K562 (cell line): Measurements from ENCODE around the gene LIMS2. TPM values are rescaled to one million over a fixed set of nuclear protein-coding genes. Genes with fewer than 3 reads are reported as not detected.

Source experiments
- ATAC-seq: fragments of 200-7000 bp; cut with Tn5 transposase; 3 replicates; pipeline ENCODE4 v1.9.1; 2020; ENCODE audit warnings: moderate library complexity
- BruUV-seq: library from RNA; stranded (reverse); fragments of 400-500 nt; replicated peaks from 2 replicates; lab custom pipeline; 2021; lab: Mats Ljungman, UMichigan
- CTCF ChIA-PET: fragments of 300-600 bp; formaldehyde crosslinking; extraction: SDS; loops from one replicate; lab custom pipeline; 2021; ENCODE audit warnings: low intra/inter-chr PET ratio; lab: Yijun Ruan, JAX
- POLR2A ChIA-PET: fragments of 300-600, 350-650 bp; sonication (Branson Sonifier 250); formaldehyde crosslinking; extraction: SDS; loops from one replicate; lab custom pipeline; 2021; ENCODE audit warnings: antibody characterized with exemption, inconsistent platforms; lab: Yijun Ruan, JAX
- DNase-seq, 4 experiments: peaks; one replicate each; pipeline versions ENCODE4 v3.0.0 to v3.0.0-alpha.2; 2011 to 2018; ENCODE audit warnings: low spot score in 3 of 4, mixed read lengths in 3 of 4; ENCODE audit errors: extremely low read depth in 1 of 4
- FAIRE-seq: peaks from 2 replicates; lab custom pipeline; 2011; peaks lifted over from hg19 to GRCh38; lab: Jason Lieb, UNC
- H2AFZ ChIP-seq: 2 replicates; pipeline ENCODE4 v1.6.0; 2011; ENCODE audit warnings: low read depth, low read length, control low read depth, inconsistent platforms
- H3K27ac ChIP-seq: fragments of 200-600 bp; 3 replicates; pipeline ENCODE4 v1.8.0; 2011; ENCODE audit warnings: low read depth, mild to moderate bottlenecking, control low read depth, inconsistent platforms, low read length, moderate library complexity, mixed read lengths; ENCODE audit errors: extremely low read depth
- H3K27me3 ChIP-seq, 2 experiments: fragments of 300-600 bp in 1 of 2; 2 replicates in 1 of 2; 3 replicates in 1 of 2; pipeline versions ENCODE4 v1.6.0 to v1.8.0; 2011; ENCODE audit warnings: inconsistent platforms in 2 of 2, low read length in 2 of 2, mild to moderate bottlenecking in 1 of 2, mixed read lengths in 1 of 2, moderate library complexity in 1 of 2; ENCODE audit not compliant: control insufficient read depth in 2 of 2, insufficient read depth in 2 of 2
- H3K36me3 ChIP-seq: fragments of 300-600 bp; 3 replicates; pipeline ENCODE4 v1.8.0; 2011; ENCODE audit warnings: mild to moderate bottlenecking, low read length, inconsistent platforms; ENCODE audit not compliant: control insufficient read depth, insufficient read depth
- H3K4me1 ChIP-seq, 2 experiments: fragments of 200-600 bp in 1 of 2; replicated peaks in 1 of 2; 2 replicates in 1 of 2; 3 replicates in 1 of 2; pipeline versions ENCODE4 v1.5.1 to v1.8.0; 2011; ENCODE audit warnings: inconsistent platforms in 2 of 2, low read length in 2 of 2, mild to moderate bottlenecking in 1 of 2, mixed read lengths in 1 of 2, moderate library complexity in 1 of 2; ENCODE audit not compliant: control insufficient read depth in 2 of 2, insufficient read depth in 2 of 2
- H3K4me2 ChIP-seq: 2 replicates; pipeline ENCODE4 v1.6.1; 2011; ENCODE audit warnings: low read length, control low read depth, inconsistent platforms, mixed read lengths; ENCODE audit not compliant: insufficient read depth
- H3K4me3 ChIP-seq: fragments of 200-600 bp; sonication (generic), shearing (Covaris generic); 2 replicates; pipeline ENCODE4 v1.5.1; 2016; ENCODE audit warnings: control low read depth, inconsistent platforms
- H3K79me2 ChIP-seq: fragments of 200-600 bp; 3 replicates; pipeline ENCODE4 v1.8.0; 2011; ENCODE audit warnings: low read length, inconsistent platforms; ENCODE audit not compliant: control insufficient read depth, insufficient read depth
- H3K9ac ChIP-seq, 2 experiments: 2 replicates each; pipeline versions ENCODE4 v1.6.0 to v1.6.1; 2011; ENCODE audit warnings: low read depth in 2 of 2, low read length in 2 of 2, control low read depth in 1 of 2, inconsistent platforms in 1 of 2, mild to moderate bottlenecking in 1 of 2, mixed read lengths in 1 of 2; ENCODE audit not compliant: insufficient read depth in 1 of 2
- H3K9me1 ChIP-seq: one replicate; pipeline ENCODE4 v1.6.0; 2011; ENCODE audit warnings: inconsistent platforms, mild to moderate bottlenecking, low read length, moderate library complexity; ENCODE audit not compliant: control insufficient read depth, insufficient read depth
- H3K9me3 ChIP-seq: replicated peaks from 2 replicates; pipeline ENCODE4 v1.5.1; 2011; ENCODE audit warnings: low read depth, low read length, inconsistent platforms; ENCODE audit not compliant: control insufficient read depth, insufficient read depth
- H4K20me1 ChIP-seq: replicated peaks from 2 replicates; pipeline ENCODE4 v1.6.1; 2011; ENCODE audit warnings: low read length, inconsistent platforms, mixed read lengths; ENCODE audit not compliant: control insufficient read depth, insufficient read depth
- BRD4 ChIP-seq: fragments of 200-600 bp; sonication (generic); IDR thresholded peaks from 2 replicates; pipeline ENCODE4 v1.6.1; 2017; ENCODE audit warnings: inconsistent platforms
- CBX2 ChIP-seq: fragments of 200-600 bp; sonication (generic); IDR thresholded peaks from one replicate; pipeline ENCODE4 v1.6.1; 2012; ENCODE audit warnings: mild to moderate bottlenecking, low read length, inconsistent platforms; ENCODE audit not compliant: insufficient read depth, poor library complexity, severe bottlenecking
- KLF16 ChIP-seq: IDR thresholded peaks from 2 replicates; pipeline ENCODE4 v1.6.1; 2016; ENCODE audit warnings: antibody characterized with exemption
- MAFG ChIP-seq: fragments of 450-650 bp; conservative IDR thresholded peaks from 2 replicates; pipeline ENCODE4 v1.6.1; 2016; ENCODE audit warnings: missing genetic modification characterization, missing compliant biosample characterization
- MYC ChIP-seq, 2 experiments: fragments of 250-450 bp in 1 of 2; sonication (Bioruptor Pico) in 1 of 2; IDR thresholded peaks; 2 replicates each; pipeline versions ENCODE4 v1.5.1 to v1.6.1; 2012 to 2021; ENCODE audit warnings: low read depth in 2 of 2, borderline replicate concordance in 1 of 2, improper control_type of control experiment in 1 of 2, low read length in 1 of 2, mild to moderate bottlenecking in 1 of 2, moderate library complexity in 1 of 2
- NCOA2 ChIP-seq, 2 experiments: fragments of 450-650 bp; IDR thresholded peaks; 2 replicates each; pipeline ENCODE4 v1.6.1; 2018; ENCODE audit warnings: mild to moderate bottlenecking in 2 of 2, moderate library complexity in 1 of 2; ENCODE audit not compliant: partially characterized antibody in 2 of 2
- PPARD ChIP-seq: fragments of 250-450 bp; sonication (Bioruptor Pico); IDR thresholded peaks from 2 replicates; pipeline ENCODE4 v1.8.0; 2022; ENCODE audit warnings: inconsistent platforms, mild to moderate bottlenecking, moderate library complexity
- SIN3B ChIP-seq: fragments of 450-650 bp; IDR thresholded peaks from 2 replicates; pipeline ENCODE4 v1.6.1; 2017; ENCODE audit warnings: low read depth, mild to moderate bottlenecking, moderate library complexity
- SMARCE1 ChIP-seq: fragments of 450-650 bp; IDR thresholded peaks from 2 replicates; pipeline ENCODE4 v1.7.1; 2016; ENCODE audit warnings: mild to moderate bottlenecking
- ZC3H8 ChIP-seq: fragments of 450-650 bp; IDR thresholded peaks from 2 replicates; pipeline ENCODE4 v1.6.1; 2017
- ZNF217 ChIP-seq: sonication (generic); formaldehyde crosslinking; IDR thresholded peaks from 2 replicates; pipeline ENCODE4 v1.8.0; 2022; ENCODE audit warnings: mild to moderate bottlenecking, missing genetic modification reagents
- ZNF3 ChIP-seq: fragments of 250-450 bp; sonication (Bioruptor Pico); IDR thresholded peaks from 2 replicates; pipeline ENCODE4 v1.5.0; 2021; ENCODE audit warnings: mild to moderate bottlenecking, moderate library complexity
- ZNF778 ChIP-seq: fragments of 450-650 bp; formaldehyde crosslinking; IDR thresholded peaks from 2 replicates; pipeline ENCODE4 v1.4.0; 2020; ENCODE audit warnings: mild to moderate bottlenecking, moderate library complexity
- WGBS: fragments of 100-300 bp; shearing (Covaris generic); methylation state at CpG from one replicate; pipeline ENCODE4 v1.1.6; 2016; ENCODE audit warnings: low coverage, mixed read lengths; ENCODE audit not compliant: insufficient coverage; ENCODE audit errors: missing lambda C conversion rate; 5-methylcytosine and 5-hydroxymethylcytosine counted together
- in situ Hi-C: fragments of 300-500 bp; cut with MboI; formaldehyde crosslinking; loops from 4 replicates; pipeline ENCODE4 v1.15.0; 2018; ENCODE audit warnings: inconsistent platforms, mixed read lengths
- intact Hi-C: fragments of 100-400 bp; cut with micrococcal nuclease; formaldehyde crosslinking; loops from 2 replicates; pipeline ENCODE4 v1.14.2; 2022
- polyA plus RNA-seq, 8 experiments: library from polyadenylated mRNA; depleted of rRNA in 4 of 8; stranded (reverse) in 5 of 8; unstranded in 3 of 8; fragments of >200 nt; fragmentation: Nextera tagmentation in 2 of 8; fragmentation: Illumina TruSeq in 1 of 8; extraction: Ambion mirVana in 2 of 8; extraction: Trizol in 1 of 8; gene quantifications; 2 replicates each; pipeline versions ENCODE4 v1.2.1 to v1.2.3, GENCODE V29; 2011 to 2014; ENCODE audit warnings: inconsistent platforms in 1 of 8, missing spikeins in 1 of 8
- total RNA-seq, 7 experiments: library from RNA; depleted of rRNA in 6 of 7; stranded (reverse); fragments of >200 nt in 6 of 7; fragmentation: Illumina TruSeq in 2 of 7; extraction: Trizol in 2 of 7; gene quantifications; 2 replicates each; pipeline versions ENCODE4 v1.2.1 to v1.2.3, GENCODE V29; 2011 to 2021; ENCODE audit warnings: low replicate concordance in 1 of 7
- TF ChIP-seq, protein P1 (sequence below): fragments of 250-450 bp; sonication (Bioruptor Pico); IDR thresholded peaks from 2 replicates; pipeline ENCODE4 v1.4.0; 2020
- TF ChIP-seq, protein P2 (sequence below): fragments of 450-650 bp; formaldehyde crosslinking; IDR thresholded peaks from 2 replicates; pipeline ENCODE4 v1.4.0; 2022; ENCODE audit warnings: missing genetic modification characterization
- TF ChIP-seq, protein P3 (sequence below): fragments of 200-800 bp; sonication (Bioruptor generic); IDR thresholded peaks from 2 replicates; pipeline ENCODE4 v1.6.1; 2017; ENCODE audit warnings: missing genetic modification characterization, missing compliant biosample characterization

Gene LIMS2
- total and polyA plus RNA-seq, 9 of the 15 experiments (the other 6 are each of a cell fraction or from before 2014, with no cell fraction given), result 0.04 to 0.22 TPM; not detected in 7

DNA sequence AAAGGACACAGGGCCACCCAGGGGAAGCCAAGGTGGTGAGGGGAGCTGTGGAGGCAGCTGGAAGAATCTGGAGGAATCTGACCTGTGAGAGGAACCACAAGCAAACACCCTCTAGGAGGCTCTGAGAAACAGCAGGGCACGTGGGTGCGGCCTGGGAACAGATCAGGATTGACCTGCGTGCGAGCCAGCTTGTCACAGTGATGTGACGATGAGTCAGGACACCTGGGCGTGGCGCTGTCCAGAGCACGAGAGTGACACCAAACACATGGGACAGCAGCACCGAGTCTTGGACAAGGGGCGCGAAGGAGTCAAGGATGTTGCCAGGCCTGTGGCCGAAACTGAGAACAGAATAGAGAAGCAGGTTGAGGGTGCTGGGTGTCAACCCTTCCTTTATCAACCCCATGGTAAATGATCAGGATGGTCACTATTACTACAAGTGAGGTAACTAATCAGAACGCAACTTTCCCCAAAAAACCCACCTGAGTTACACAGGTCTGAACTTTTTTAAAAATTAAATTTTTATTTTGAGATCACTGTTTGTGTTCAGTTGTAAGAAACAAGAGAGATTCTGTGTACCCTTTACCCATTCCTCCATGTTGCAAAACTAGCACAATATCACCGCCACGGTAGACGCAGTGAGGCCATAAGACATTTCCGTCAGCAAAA is 25.3 kb upstream of the LIMS2 start:
- no peaks in the 10 kb centered on the region; the same call in none of the 2 replicates for H4K20me1 ChIP-seq
- TF ChIP-seq, protein P1, sequence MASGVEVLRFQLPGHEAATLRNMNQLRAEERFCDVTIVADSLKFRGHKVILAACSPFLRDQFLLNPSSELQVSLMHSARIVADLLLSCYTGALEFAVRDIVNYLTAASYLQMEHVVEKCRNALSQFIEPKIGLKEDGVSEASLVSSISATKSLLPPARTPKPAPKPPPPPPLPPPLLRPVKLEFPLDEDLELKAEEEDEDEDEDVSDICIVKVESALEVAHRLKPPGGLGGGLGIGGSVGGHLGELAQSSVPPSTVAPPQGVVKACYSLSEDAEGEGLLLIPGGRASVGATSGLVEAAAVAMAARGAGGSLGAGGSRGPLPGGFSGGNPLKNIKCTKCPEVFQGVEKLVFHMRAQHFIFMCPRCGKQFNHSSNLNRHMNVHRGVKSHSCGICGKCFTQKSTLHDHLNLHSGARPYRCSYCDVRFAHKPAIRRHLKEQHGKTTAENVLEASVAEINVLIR, result peak; percentile 65
- no peak for TF ChIP-seq KLF16
- TF ChIP-seq NCOA2 (IDR thresholded peaks at IDR 0.05; ENCODE audit: partially characterized antibody in 2 of 2), result no peak
- peak; percentile 26; the same call in 1 of the 2 replicates for TF ChIP-seq MAFG (tag)
- TF ChIP-seq ZNF778, result no peak
- no peak for TF ChIP-seq CBX2
- no peak for TF ChIP-seq ZNF217 (CRISPR knock-in tag)
- no peak for TF ChIP-seq PPARD (CRISPR knock-in tag)
- TF ChIP-seq, protein P2, sequence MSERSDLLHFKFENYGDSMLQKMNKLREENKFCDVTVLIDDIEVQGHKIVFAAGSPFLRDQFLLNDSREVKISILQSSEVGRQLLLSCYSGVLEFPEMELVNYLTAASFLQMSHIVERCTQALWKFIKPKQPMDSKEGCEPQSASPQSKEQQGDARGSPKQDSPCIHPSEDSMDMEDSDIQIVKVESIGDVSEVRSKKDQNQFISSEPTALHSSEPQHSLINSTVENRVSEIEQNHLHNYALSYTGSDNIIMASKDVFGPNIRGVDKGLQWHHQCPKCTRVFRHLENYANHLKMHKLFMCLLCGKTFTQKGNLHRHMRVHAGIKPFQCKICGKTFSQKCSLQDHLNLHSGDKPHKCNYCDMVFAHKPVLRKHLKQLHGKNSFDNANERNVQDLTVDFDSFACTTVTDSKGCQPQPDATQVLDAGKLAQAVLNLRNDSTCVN, result no peak
- TF ChIP-seq ZNF3 (CRISPR knock-in tag), result no peak
- TF ChIP-seq, protein P3, sequence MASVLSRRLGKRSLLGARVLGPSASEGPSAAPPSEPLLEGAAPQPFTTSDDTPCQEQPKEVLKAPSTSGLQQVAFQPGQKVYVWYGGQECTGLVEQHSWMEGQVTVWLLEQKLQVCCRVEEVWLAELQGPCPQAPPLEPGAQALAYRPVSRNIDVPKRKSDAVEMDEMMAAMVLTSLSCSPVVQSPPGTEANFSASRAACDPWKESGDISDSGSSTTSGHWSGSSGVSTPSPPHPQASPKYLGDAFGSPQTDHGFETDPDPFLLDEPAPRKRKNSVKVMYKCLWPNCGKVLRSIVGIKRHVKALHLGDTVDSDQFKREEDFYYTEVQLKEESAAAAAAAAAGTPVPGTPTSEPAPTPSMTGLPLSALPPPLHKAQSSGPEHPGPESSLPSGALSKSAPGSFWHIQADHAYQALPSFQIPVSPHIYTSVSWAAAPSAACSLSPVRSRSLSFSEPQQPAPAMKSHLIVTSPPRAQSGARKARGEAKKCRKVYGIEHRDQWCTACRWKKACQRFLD (CRISPR knock-in tag), result peak; percentile 21; the same call in 1 of the 2 replicates
- TF ChIP-seq BRD4, result 0 out of 2 replicates have a peak, but pooled peaks have one; percentile 37
- 0 out of 2 replicates have a peak, but pooled peaks have one; percentile 16 for TF ChIP-seq SMARCE1
- peak; percentile 97 for TF ChIP-seq MYC (IDR thresholded peaks at IDR 0.05; ENCODE audit: low read depth, low read length)
- no peak for TF ChIP-seq MYC (CRISPR knock-in tag; IDR thresholded peaks at IDR 0.05; ENCODE audit: borderline replicate concordance, low read depth)
- no peak for TF ChIP-seq ZC3H8
- peak; percentile 20; the same call in 1 of the 2 replicates for TF ChIP-seq SIN3B

More for the DNA sequence above, 25.3 kb upstream of the LIMS2 start:
- in situ Hi-C loops, result no loop called here
- Histone ChIP-seq H3K36me3 (peaks cover 29% of the 10 kb centered on the region), H3K27me3 (no peaks in the 10 kb centered on the region), H3K4me1 (peaks cover 18 to 26% of the 10 kb centered on the region in 2 experiments), H3K9ac (peak overlapping the region; percentile 81 to 99), H2AFZ (peak overlapping the region; percentile 92), H3K4me2 (peak overlapping the region; percentile 93), H3K79me2 (peaks cover 35% of the 10 kb centered on the region), H3K9me1 (no peaks in the 10 kb centered on the region), H3K9me3 (no peaks in the 10 kb centered on the region), H3K4me3 (peak overlapping the region; percentile 83), H3K27ac (peak overlapping the region; percentile 95)
- CTCF ChIA-PET, result no interaction called here
- intact Hi-C loops, result loop anchor here (2.0 kb wide), 2 partner anchors 110 kb away; partner anchors contain the start of gene WDR33
- POLR2A ChIA-PET, result interaction anchor here (0.6 to 1.3 kb wide), 4 partner anchors 109 to 196 kb away, joined by 3 read pairs; partner anchors contain the start of gene WDR33
- 2% methylated on average over 17 of the region's 17 CpGs for WGBS
- ATAC-seq, result peak; percentile 88
- TSS peak; percentile 85 for BruUV-seq
- peak; percentile 92 to 97 (median 93) for DNase-seq
- peak; percentile 99 for FAIRE-seq
